K562 (cell line): ENCODE measurements around the gene CHCT1. TPM values are rescaled to one million over a fixed set of nuclear protein-coding genes. Genes with fewer than 3 reads are reported as not detected.

Experiments
- CAMTA2 ChIP-seq: fragments of 250-450 bp; sonication (Bioruptor Pico); conservative IDR thresholded peaks from 2 replicates; pipeline ENCODE4 v1.5.1; 2022
- CREB1 ChIP-seq, 2 experiments: sonication (generic) in 1 of 2; formaldehyde crosslinking in 1 of 2; IDR thresholded peaks; 2 replicates each; pipeline versions ENCODE4 v1.6.1 to v1.8.0; 2012 to 2022; ENCODE audit warnings: inconsistent platforms in 1 of 2, mild to moderate bottlenecking in 1 of 2, missing genetic modification reagents in 1 of 2, moderate library complexity in 1 of 2
- EHMT2 ChIP-seq: fragments of 450-650 bp; IDR thresholded peaks from 2 replicates; pipeline ENCODE4 v1.6.1; 2018; ENCODE audit warnings: antibody characterized with exemption
- MAFF ChIP-seq: IDR thresholded peaks from 2 replicates; pipeline ENCODE4 v1.6.1; 2012; ENCODE audit warnings: low read length, improper control_type of control experiment
- TAF1 ChIP-seq: IDR thresholded peaks from 2 replicates; pipeline ENCODE4 v1.6.1; 2011; ENCODE audit warnings: mild to moderate bottlenecking, low read length, moderate library complexity; ENCODE audit not compliant: insufficient read depth, control insufficient read depth, severe bottlenecking; ENCODE audit errors: extremely low read depth
- ZNF436 ChIP-seq: fragments of 250-450, 450-650 bp; sonication (Bioruptor Pico); formaldehyde crosslinking; IDR thresholded peaks from 2 replicates; pipeline ENCODE4 v1.7.0; 2020; ENCODE audit warnings: mild to moderate bottlenecking
- ZNF696 ChIP-seq: fragments of 250-450 bp; sonication (Bioruptor Pico); conservative IDR thresholded peaks from 2 replicates; pipeline ENCODE4 v1.4.0; 2020; ENCODE audit warnings: mild to moderate bottlenecking, moderate library complexity
- polyA plus RNA-seq, 8 experiments: library from polyadenylated mRNA; depleted of rRNA in 4 of 8; stranded (reverse) in 5 of 8; unstranded in 3 of 8; fragments of >200 nt; fragmentation: Nextera tagmentation in 2 of 8; fragmentation: Illumina TruSeq in 1 of 8; extraction: Ambion mirVana in 2 of 8; extraction: Trizol in 1 of 8; gene quantifications; 2 replicates each; pipeline versions ENCODE4 v1.2.1 to v1.2.3, GENCODE V29; 2011 to 2014; ENCODE audit warnings: inconsistent platforms in 1 of 8, missing spikeins in 1 of 8
- total RNA-seq, 7 experiments: library from RNA; depleted of rRNA in 6 of 7; stranded (reverse); fragments of >200 nt in 6 of 7; fragmentation: Illumina TruSeq in 2 of 7; extraction: Trizol in 2 of 7; gene quantifications; 2 replicates each; pipeline versions ENCODE4 v1.2.1 to v1.2.3, GENCODE V29; 2011 to 2021; ENCODE audit warnings: low replicate concordance in 1 of 7
- TF ChIP-seq, protein P1 (sequence below): fragments of 200-600 bp; sonication (generic); IDR thresholded peaks from one replicate; pipeline ENCODE4 v1.6.1; 2012; ENCODE audit warnings: mild to moderate bottlenecking, low read depth, low read length, inconsistent platforms
- TF ChIP-seq, protein P2 (sequence below): sonication (generic); formaldehyde crosslinking; IDR thresholded peaks from 2 replicates; pipeline ENCODE4 v1.4.0; 2020; ENCODE audit warnings: mild to moderate bottlenecking, missing genetic modification reagents
- TF ChIP-seq, protein P3 (sequence below): fragments of 450-650 bp; IDR thresholded peaks from 2 replicates; pipeline ENCODE4 v1.6.1; 2016; ENCODE audit warnings: missing biosample characterization, missing genetic modification characterization
- TF ChIP-seq, protein P4 (sequence below): fragments of 250-450 bp; sonication (Bioruptor Pico); IDR thresholded peaks from 2 replicates; pipeline ENCODE4 v1.4.0; 2020; ENCODE audit warnings: mild to moderate bottlenecking, moderate library complexity, borderline replicate concordance

Gene CHCT1
- total and polyA plus RNA-seq, 9 of the 15 experiments (the other 6 are each of a cell fraction or from before 2014, with no cell fraction given), result not detected

DNA sequence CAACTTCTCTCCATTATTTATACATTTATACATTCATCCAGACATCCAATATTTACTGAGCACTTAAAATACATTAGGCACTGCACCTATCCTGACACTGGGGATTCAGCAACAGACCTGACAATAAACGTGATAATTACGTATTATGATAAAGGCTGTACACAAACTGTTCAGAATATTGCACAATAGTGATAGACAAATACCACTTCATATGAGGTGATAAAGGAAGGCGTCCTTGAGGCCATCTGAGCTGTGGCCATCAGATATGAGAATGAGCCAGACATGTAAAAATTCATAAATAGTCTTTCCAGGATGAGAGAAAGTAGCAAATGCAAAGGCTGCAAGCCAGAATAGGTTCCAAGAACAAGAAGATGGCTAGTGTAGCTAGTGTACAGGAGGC is 38.9 kb upstream of the CHCT1 start (continued):
- TF ChIP-seq, protein P1, sequence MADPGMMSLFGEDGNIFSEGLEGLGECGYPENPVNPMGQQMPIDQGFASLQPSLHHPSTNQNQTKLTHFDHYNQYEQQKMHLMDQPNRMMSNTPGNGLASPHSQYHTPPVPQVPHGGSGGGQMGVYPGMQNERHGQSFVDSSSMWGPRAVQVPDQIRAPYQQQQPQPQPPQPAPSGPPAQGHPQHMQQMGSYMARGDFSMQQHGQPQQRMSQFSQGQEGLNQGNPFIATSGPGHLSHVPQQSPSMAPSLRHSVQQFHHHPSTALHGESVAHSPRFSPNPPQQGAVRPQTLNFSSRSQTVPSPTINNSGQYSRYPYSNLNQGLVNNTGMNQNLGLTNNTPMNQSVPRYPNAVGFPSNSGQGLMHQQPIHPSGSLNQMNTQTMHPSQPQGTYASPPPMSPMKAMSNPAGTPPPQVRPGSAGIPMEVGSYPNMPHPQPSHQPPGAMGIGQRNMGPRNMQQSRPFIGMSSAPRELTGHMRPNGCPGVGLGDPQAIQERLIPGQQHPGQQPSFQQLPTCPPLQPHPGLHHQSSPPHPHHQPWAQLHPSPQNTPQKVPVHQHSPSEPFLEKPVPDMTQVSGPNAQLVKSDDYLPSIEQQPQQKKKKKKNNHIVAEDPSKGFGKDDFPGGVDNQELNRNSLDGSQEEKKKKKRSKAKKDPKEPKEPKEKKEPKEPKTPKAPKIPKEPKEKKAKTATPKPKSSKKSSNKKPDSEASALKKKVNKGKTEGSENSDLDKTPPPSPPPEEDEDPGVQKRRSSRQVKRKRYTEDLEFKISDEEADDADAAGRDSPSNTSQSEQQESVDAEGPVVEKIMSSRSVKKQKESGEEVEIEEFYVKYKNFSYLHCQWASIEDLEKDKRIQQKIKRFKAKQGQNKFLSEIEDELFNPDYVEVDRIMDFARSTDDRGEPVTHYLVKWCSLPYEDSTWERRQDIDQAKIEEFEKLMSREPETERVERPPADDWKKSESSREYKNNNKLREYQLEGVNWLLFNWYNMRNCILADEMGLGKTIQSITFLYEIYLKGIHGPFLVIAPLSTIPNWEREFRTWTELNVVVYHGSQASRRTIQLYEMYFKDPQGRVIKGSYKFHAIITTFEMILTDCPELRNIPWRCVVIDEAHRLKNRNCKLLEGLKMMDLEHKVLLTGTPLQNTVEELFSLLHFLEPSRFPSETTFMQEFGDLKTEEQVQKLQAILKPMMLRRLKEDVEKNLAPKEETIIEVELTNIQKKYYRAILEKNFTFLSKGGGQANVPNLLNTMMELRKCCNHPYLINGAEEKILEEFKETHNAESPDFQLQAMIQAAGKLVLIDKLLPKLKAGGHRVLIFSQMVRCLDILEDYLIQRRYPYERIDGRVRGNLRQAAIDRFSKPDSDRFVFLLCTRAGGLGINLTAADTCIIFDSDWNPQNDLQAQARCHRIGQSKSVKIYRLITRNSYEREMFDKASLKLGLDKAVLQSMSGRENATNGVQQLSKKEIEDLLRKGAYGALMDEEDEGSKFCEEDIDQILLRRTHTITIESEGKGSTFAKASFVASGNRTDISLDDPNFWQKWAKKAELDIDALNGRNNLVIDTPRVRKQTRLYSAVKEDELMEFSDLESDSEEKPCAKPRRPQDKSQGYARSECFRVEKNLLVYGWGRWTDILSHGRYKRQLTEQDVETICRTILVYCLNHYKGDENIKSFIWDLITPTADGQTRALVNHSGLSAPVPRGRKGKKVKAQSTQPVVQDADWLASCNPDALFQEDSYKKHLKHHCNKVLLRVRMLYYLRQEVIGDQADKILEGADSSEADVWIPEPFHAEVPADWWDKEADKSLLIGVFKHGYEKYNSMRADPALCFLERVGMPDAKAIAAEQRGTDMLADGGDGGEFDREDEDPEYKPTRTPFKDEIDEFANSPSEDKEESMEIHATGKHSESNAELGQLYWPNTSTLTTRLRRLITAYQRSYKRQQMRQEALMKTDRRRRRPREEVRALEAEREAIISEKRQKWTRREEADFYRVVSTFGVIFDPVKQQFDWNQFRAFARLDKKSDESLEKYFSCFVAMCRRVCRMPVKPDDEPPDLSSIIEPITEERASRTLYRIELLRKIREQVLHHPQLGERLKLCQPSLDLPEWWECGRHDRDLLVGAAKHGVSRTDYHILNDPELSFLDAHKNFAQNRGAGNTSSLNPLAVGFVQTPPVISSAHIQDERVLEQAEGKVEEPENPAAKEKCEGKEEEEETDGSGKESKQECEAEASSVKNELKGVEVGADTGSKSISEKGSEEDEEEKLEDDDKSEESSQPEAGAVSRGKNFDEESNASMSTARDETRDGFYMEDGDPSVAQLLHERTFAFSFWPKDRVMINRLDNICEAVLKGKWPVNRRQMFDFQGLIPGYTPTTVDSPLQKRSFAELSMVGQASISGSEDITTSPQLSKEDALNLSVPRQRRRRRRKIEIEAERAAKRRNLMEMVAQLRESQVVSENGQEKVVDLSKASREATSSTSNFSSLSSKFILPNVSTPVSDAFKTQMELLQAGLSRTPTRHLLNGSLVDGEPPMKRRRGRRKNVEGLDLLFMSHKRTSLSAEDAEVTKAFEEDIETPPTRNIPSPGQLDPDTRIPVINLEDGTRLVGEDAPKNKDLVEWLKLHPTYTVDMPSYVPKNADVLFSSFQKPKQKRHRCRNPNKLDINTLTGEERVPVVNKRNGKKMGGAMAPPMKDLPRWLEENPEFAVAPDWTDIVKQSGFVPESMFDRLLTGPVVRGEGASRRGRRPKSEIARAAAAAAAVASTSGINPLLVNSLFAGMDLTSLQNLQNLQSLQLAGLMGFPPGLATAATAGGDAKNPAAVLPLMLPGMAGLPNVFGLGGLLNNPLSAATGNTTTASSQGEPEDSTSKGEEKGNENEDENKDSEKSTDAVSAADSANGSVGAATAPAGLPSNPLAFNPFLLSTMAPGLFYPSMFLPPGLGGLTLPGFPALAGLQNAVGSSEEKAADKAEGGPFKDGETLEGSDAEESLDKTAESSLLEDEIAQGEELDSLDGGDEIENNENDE, result no peak
- TF ChIP-seq MAFF (no peak), CREB1 (IDR thresholded peaks at IDR 0.05) (no peak), CREB1 (CRISPR knock-in tag; IDR thresholded peaks at IDR 0.05) (no peak), TAF1 (no peak), CAMTA2 (CRISPR knock-in tag) (no peak), ZNF696 (CRISPR knock-in tag) (no peak), EHMT2 (no peak), ZNF436 (CRISPR knock-in tag) (no peak)
- TF ChIP-seq, protein P2, sequence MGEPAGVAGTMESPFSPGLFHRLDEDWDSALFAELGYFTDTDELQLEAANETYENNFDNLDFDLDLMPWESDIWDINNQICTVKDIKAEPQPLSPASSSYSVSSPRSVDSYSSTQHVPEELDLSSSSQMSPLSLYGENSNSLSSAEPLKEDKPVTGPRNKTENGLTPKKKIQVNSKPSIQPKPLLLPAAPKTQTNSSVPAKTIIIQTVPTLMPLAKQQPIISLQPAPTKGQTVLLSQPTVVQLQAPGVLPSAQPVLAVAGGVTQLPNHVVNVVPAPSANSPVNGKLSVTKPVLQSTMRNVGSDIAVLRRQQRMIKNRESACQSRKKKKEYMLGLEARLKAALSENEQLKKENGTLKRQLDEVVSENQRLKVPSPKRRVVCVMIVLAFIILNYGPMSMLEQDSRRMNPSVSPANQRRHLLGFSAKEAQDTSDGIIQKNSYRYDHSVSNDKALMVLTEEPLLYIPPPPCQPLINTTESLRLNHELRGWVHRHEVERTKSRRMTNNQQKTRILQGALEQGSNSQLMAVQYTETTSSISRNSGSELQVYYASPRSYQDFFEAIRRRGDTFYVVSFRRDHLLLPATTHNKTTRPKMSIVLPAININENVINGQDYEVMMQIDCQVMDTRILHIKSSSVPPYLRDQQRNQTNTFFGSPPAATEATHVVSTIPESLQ (CRISPR knock-in tag), result no peak
- TF ChIP-seq, protein P3, sequence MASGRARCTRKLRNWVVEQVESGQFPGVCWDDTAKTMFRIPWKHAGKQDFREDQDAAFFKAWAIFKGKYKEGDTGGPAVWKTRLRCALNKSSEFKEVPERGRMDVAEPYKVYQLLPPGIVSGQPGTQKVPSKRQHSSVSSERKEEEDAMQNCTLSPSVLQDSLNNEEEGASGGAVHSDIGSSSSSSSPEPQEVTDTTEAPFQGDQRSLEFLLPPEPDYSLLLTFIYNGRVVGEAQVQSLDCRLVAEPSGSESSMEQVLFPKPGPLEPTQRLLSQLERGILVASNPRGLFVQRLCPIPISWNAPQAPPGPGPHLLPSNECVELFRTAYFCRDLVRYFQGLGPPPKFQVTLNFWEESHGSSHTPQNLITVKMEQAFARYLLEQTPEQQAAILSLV (tag), result peak; percentile 84
- TF ChIP-seq, protein P4, sequence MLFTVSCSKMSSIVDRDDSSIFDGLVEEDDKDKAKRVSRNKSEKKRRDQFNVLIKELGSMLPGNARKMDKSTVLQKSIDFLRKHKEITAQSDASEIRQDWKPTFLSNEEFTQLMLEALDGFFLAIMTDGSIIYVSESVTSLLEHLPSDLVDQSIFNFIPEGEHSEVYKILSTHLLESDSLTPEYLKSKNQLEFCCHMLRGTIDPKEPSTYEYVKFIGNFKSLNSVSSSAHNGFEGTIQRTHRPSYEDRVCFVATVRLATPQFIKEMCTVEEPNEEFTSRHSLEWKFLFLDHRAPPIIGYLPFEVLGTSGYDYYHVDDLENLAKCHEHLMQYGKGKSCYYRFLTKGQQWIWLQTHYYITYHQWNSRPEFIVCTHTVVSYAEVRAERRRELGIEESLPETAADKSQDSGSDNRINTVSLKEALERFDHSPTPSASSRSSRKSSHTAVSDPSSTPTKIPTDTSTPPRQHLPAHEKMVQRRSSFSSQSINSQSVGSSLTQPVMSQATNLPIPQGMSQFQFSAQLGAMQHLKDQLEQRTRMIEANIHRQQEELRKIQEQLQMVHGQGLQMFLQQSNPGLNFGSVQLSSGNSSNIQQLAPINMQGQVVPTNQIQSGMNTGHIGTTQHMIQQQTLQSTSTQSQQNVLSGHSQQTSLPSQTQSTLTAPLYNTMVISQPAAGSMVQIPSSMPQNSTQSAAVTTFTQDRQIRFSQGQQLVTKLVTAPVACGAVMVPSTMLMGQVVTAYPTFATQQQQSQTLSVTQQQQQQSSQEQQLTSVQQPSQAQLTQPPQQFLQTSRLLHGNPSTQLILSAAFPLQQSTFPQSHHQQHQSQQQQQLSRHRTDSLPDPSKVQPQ (CRISPR knock-in tag), result no peak
